Natural killer cell (primary cell): Measurements from ENCODE around the gene ATP5F1D. TPM values are rescaled to one million over a fixed set of nuclear protein-coding genes. Genes with fewer than 3 reads are reported as not detected.

Source experiments
- ATAC-seq, 3 donors: fragments of 150-1000 bp in 2 of 3; fragments of 200-7000 bp in 1 of 3; cut with Tn5 transposase; 1 replicate in 1 of 3; 2 replicates in 2 of 3; pipeline ENCODE4 v1.10.0; 2021; ENCODE audit warnings: mild to moderate bottlenecking in 2 of 3, moderate library complexity in 2 of 3
- DNase-seq, 2 donors: peaks; one replicate each; pipeline versions ENCODE4 v3.0.0 to v3.0.0-alpha.2; 2013 to 2021; ENCODE audit warnings: mixed read lengths in 1 of 2
- H3K27ac ChIP-seq: one replicate; pipeline ENCODE4 v1.5.1; 2013; ENCODE audit warnings: mild to moderate bottlenecking, low read length
- H3K27me3 ChIP-seq: one replicate; pipeline ENCODE4 v1.6.1; 2013; ENCODE audit warnings: low read length; ENCODE audit not compliant: control insufficient read depth, insufficient read depth
- H3K36me3 ChIP-seq: one replicate; pipeline ENCODE4 v1.6.1; 2013; ENCODE audit warnings: low read length; ENCODE audit not compliant: control insufficient read depth, insufficient read depth
- H3K4me1 ChIP-seq: one replicate; pipeline ENCODE4 v1.6.1; 2013; ENCODE audit warnings: low read length; ENCODE audit not compliant: control insufficient read depth, insufficient read depth
- H3K4me3 ChIP-seq: one replicate; pipeline ENCODE4 v1.5.1; 2013; ENCODE audit warnings: low read length
- H3K9me3 ChIP-seq: one replicate; pipeline ENCODE4 v1.6.1; 2013; ENCODE audit warnings: low read length; ENCODE audit not compliant: control insufficient read depth, insufficient read depth
- H3K27ac Mint-ChIP-seq, 2 donors: one replicate each; pipeline ENCODE4 v1.8.0; 2022; ENCODE audit warnings: mild to moderate bottlenecking in 2 of 2, mixed read lengths in 2 of 2, moderate library complexity in 1 of 2
- H3K27me3 Mint-ChIP-seq, 2 donors: one replicate each; pipeline ENCODE4 v1.8.0; 2022; ENCODE audit warnings: low read depth in 2 of 2, mixed read lengths in 2 of 2
- H3K36me3 Mint-ChIP-seq: one replicate; pipeline ENCODE4 v1.8.0; 2022; ENCODE audit warnings: mixed read lengths
- H3K4me1 Mint-ChIP-seq, 2 donors: one replicate each; pipeline ENCODE4 v1.8.0; 2022; ENCODE audit warnings: mixed read lengths in 2 of 2
- H3K4me3 Mint-ChIP-seq: one replicate; pipeline ENCODE4 v1.8.0; 2022; ENCODE audit warnings: mild to moderate bottlenecking, moderate library complexity, mixed read lengths
- H3K9me3 Mint-ChIP-seq, 2 donors: one replicate each; pipeline ENCODE4 v1.8.0; 2022; ENCODE audit warnings: mixed read lengths in 2 of 2
- CTCF ChIP-seq: fragments of 200-600 bp; IDR thresholded peaks from one replicate; pipeline ENCODE4 v1.8.0; 2022; ENCODE audit warnings: antibody characterized with exemption
- WGBS: methylation state at CpG from one replicate; pipeline ENCODE4 v1.1.7; 2013; ENCODE audit warnings: missing lambda C conversion rate; ENCODE audit not compliant: insufficient coverage; 5-methylcytosine and 5-hydroxymethylcytosine counted together
- intact Hi-C: fragments of 100-400 bp; cut with micrococcal nuclease; formaldehyde crosslinking; loops from one replicate; pipeline ENCODE4 v1.14.2; 2022
- total RNA-seq, 4 donors: library from RNA; stranded (reverse); fragments of 120-200 nt in 1 of 4; gene quantifications; one replicate each; pipeline versions ENCODE4 v1.2.3 to v1.2.4, GENCODE V29; 2013 to 2022

The ATP5F1D gene
- total RNA-seq, 3 donors from 2014 or later (not counting 1 experiment from before 2014, with no cell fraction given) = 88.6 to 119 (median 104) TPM

DNA sequence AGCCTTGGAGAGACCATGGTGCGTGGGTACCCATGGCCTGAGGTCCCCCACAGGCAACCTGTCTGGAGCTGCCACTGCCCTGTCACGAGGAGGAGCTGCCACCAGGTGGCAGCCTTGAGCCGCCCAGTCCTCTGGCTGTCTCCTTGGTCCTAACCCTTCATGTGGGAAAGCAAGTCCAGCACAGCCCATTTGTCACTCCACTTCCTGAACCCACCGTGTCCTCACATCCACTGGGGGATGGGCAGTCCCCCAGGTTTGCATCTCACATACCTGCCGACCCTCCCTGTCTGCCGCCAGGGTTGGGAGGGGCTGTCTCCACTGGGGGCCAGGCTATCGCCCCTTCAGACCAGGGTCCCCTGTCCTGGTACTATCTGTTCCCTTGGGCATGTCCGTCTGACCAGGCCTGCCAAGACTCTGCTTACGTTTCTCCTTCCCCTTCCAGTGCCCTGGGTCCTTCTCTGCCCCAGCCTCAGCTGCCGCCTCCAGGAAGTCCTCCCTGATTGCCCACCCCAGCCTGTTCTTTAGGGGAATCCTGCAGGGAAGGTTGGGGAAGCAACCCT lies 38.3 kb downstream of the ATP5F1D start:
- 42% methylated on average over 10 of the region's 10 CpGs for WGBS
- TF ChIP-seq CTCF = peak; percentile 93
- Mint-ChIP-seq H3K4me1 (peaks cover 8 to 36% of the 10 kb centered on the region in 2 donors), H3K4me3 (peak overlapping the region; percentile 75), H3K36me3 (no peaks in the 10 kb centered on the region), H3K27me3 (peaks cover 8 to 10% of the 10 kb centered on the region in 2 donors), H3K27ac (peak overlapping the region; percentile 58 to 68), H3K9me3 (no peaks in the 10 kb centered on the region)
- Histone ChIP-seq H3K9me3 (no peaks in the 10 kb centered on the region), H3K36me3 (peaks cover 7% of the 10 kb centered on the region), H3K27me3 (peaks cover 3% of the 10 kb centered on the region), H3K4me1 (peaks cover 22% of the 10 kb centered on the region), H3K27ac (no peak overlapping the region), H3K4me3 (no peak overlapping the region)
- ATAC-seq (peak in 1 of 3 donors; percentile 18), DNase-seq (peak; percentile 80 to 89)
- intact Hi-C loops = loop anchor here (1.0 to 10.0 kb wide), 2 partner anchors 92 to 215 kb away; partner anchors contain the start of genes PCSK4 and REEP6

- Histone ChIP-seq H3K4me1 (peaks cover 18% of the 10 kb centered on the region), H3K27me3 (peaks cover 6% of the 10 kb centered on the region), H3K9me3 (no peaks in the 10 kb centered on the region), H3K36me3 (peaks cover 6% of the 10 kb centered on the region), H3K4me3 (no peak overlapping the region), H3K27ac (no peak overlapping the region)
- 93% methylated on average over 52 of the region's 53 CpGs for WGBS
- intact Hi-C loops = no loop called here
- H3K27me3 Mint-ChIP-seq = peaks cover 12 to 13% of the 10 kb centered on the region in 2 donors
- ATAC-seq (no peak), DNase-seq (no peak)
- no peak for TF ChIP-seq CTCF
- H3K36me3 Mint-ChIP-seq = no peaks in the 10 kb centered on the region
- no peak overlapping the region for H3K4me3 Mint-ChIP-seq
- H3K27ac Mint-ChIP-seq = peak overlapping the region in 1 of 2 donors; percentile 47
- no peaks in the 10 kb centered on the region for H3K9me3 Mint-ChIP-seq
- peaks cover 8 to 32% of the 10 kb centered on the region in 2 donors for H3K4me1 Mint-ChIP-seq
Measured at GRCh38 chr19:1280636-1281568, 39.4 kb downstream of the ATP5F1D start.

DNA sequence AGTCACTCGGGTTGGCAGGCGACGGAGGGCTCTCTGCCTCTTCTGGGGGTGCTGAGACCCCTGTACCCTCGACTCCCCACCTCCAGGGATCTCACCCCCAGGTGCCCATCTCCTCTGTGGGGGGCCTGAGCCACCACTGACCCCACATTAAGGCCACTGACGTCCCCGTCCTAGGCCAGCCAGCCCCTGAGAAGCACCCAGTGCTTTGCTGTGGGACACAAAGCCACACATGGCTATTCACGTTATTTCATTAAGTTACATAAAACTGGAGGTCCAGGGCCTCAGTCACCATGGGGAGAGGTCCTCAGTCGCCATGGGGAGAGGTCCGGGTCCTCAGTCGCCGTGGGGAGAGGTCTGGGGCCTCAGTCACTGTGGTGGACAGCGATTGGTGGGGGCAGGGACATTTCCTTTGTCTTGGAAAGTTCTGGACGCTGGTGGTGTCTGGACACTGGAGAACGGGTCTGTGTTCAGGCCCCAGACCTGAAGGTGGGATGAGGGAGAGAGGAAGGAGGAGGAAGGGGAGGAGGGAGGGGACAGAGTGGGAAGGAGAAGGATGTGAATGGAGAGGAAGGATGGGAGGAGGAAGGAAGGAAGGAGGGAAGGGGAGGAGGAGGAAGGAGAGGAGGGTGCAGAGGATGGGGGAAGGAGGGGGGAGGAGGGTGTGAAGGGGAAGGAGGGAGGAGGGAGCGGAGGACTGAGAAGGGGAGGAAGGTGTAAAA lies 40.2 kb downstream of the ATP5F1D start:
- peak overlapping the region in 1 of 2 donors; percentile 47 for H3K27ac Mint-ChIP-seq

More for the DNA sequence above, 40.2 kb downstream of the ATP5F1D start:
- Histone ChIP-seq H3K36me3 (peaks cover 6% of the 10 kb centered on the region), H3K4me1 (peaks cover 14% of the 10 kb centered on the region), H3K9me3 (no peaks in the 10 kb centered on the region), H3K27me3 (peaks cover 11% of the 10 kb centered on the region), H3K27ac (no peak overlapping the region), H3K4me3 (no peak overlapping the region)
- Mint-ChIP-seq H3K9me3 (no peaks in the 10 kb centered on the region), H3K27me3 (peaks cover 12 to 18% of the 10 kb centered on the region in 2 donors), H3K4me1 (peaks cover 8 to 28% of the 10 kb centered on the region in 2 donors), H3K4me3 (no peak overlapping the region), H3K36me3 (no peaks in the 10 kb centered on the region)
- ATAC-seq (no peak), DNase-seq (no peak)
- 86% methylated on average over 15 of the region's 15 CpGs for WGBS
- intact Hi-C loops = no loop called here
- TF ChIP-seq CTCF = no peak
